ENCODE measurements around the gene AGAP1.

Gene AGAP1

DNA sequence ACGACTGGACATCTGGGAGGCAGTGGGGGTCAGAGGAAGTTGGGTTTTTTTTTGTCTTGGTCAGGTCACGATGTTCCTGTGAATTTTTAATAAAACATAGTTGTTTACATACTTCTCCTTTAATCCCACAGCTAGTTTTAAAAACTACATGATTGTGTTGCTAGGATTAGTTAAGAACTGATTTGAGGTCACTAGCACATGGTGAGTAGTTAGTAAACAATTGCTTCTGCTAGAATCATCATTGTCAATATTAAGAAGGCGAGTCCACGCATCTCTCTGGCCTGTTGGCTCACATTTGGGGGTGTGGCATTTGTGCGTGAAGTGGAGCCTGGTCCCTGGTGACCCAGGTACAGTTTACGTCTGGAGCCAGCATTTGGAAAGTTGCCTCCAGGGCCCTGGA, 59.4 kb downstream of the AGAP1 start:
- no peak for DNase-seq

DNA sequence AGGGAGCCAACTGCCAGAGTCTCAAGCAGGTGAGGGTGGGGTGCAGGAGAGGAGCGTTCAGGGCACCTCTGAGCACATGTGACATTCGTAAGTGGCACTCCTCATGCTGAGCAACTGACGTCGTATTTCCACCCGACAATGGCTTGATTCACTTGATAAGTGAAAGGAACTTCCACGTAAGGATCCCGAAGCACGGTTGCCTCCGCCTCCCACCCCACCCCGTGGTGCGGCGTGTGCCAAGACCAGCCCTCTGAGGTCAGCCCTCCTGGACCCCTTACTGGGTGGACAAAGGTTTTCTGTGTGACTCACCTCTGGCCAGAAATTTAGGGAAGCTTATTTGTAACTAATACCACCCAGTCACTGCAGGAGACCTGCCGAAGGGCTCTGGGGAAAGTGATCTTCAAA, 59.9 kb downstream of the AGAP1 start:
- no peak for DNase-seq

DNA sequence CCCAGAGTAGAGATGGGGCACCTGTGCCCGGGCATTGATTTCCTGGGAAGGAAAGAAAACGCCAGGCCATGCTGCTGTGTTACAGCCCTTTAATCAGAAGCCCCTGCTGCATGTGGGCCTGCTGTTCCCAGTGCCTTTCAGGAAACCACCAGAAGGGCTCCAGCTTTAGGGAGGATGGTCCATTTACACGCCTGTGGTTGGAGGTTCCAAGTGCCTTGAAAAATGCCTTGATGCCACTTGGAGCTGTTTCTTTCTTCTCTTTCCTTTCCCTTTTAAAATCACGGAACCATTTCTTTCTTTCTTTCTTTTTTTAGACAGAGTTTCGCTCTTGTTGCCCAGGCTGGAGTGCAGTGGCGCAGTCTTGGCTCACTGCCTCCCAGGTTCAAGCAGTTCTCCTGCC, 60.5 kb downstream of the AGAP1 start:
- DNase-seq, result no peak

DNA sequence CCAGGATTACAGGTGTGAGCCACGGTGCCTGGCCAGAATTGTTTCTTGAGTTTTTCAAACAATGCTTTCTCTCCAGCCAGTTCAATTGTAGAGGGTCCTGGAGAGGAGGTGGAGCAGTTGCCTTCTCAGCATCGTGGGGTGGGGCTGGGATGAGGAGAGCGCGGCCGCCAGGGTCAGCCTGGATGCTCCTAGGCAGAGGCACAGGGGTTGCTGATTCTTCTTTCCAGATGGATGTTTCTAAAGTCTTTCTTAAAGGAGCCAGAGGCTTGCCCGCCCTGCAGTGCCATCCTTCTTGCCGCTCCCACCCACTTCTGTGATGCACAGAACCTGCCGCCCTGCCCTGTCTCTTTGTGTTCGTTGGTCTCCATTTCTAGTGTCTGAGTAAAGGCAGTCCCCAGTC, 61.1 kb downstream of the AGAP1 start:
- no peak for DNase-seq

DNA sequence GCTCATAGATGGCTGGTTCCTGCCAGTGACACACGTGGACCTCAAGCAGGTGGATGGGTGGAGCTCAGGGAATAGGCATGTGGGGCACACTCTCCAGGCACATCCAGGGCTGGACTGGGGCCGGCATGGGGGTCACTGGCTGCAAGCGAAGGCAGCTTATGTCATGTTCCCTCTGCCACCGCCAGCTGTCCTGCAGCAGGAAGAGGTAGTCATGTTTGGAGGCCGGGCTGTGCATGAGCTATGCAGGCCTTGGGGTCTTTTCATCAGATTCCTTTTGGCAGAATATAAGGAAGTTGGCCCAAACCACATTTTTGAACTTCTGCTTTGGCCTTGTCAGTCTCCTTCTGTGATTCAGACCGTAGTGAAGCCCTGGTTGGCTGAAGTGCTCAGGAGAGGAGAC, 61.5 kb downstream of the AGAP1 start:
- DNase-seq, result peak; percentile 19

DNA sequence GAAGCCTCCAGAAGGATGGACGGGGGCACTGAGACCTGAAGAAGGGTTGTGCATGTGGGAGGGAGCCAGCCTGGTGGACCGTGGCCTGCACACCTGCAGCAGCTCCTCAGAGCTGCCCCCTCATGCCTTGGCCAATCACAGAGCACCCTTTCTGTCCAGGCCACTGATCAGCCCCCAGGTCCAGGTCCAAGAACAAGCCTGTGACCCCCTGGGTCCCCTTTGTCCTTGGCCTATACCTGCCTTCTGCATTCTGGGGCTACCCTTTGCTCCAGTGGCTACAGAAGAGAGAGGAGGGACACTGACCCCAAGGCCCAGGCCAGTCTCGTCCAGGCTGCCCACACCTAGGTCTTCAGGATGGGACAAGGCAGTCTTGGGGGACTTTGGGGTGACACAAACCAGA, 62.2 kb downstream of the AGAP1 start:
- no peak for DNase-seq

DNA sequence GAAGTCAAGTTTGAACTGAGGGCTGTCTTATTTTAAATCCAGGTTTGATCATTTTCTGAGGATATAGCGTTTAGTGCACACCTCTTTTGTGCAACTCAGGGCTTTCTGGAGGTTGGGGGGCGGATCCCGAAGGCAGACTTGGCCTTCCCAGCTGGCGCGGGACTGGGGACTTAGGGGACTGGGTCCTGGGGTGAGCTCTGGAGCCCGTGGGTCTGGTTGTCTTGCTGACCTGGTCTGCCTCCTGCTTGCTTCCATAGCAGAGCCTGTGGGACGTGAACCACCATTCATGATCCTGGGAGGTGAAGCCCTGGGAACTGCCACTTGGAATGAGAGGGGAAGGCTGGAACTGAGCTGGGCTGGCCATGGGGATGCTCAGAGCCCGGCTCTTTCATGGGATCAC, 63.1 kb downstream of the AGAP1 start:
- no peak for DNase-seq

DNA sequence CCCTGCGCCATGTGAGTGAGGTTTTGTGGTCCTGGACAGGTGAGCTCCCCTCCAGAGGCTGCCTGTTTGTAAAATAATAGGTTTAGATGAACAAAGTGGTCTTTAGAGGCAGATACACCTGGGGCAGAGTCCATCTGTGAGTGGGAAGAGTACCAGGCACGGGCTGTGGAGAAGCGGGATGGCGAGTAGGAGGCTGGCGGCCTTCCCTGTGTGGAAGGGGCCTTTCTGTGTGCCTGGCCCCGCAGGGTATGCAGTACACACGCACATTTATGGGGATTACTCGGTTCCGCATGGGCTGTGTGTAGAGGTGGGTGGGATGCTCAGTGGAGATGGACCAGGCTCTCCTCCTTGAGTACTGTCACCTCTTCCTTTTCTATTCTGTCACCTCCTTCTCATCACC, 64.1 kb downstream of the AGAP1 start:
- DNase-seq, result no peak

DNA sequence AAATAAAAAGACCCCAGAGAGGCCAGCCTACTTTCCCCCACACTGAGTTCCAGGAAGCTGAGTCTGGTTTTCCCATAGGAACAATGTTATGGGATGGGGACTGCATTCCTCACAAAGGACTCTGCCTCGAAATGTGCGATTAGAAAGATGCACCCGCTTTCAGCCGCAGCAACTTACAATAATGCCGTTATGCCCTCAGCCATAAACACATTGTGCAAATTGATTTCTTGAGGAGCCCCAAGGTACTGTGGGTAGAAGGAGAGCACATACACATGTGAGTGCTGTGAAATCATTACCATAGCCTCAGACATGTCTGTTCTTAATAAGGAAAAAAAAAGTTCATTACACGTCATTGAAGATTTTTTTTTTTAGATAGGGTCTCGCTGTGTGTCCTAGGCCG, 64.7 kb downstream of the AGAP1 start:
- DNase-seq, result no peak

DNA sequence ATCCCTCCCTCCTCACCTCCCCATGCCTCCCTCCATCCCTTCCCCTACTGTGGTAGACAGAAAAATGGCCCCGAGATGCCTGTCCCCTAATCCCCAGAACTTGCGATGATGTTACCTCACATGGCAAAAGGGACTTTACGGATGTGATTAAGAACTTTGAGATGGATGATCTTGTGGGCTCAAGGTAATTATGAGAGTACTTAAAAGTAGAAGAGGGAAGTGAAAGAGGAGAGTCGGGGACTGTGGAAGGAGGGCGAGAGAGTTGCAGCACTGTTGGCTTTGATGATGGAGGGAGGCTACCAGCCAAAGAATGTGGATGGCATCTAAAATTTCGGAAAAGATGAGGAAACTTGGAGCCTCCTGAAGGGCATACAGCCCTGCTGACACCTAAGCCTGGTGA, 66.5 kb downstream of the AGAP1 start:
- DNase-seq, result no peak

DNA sequence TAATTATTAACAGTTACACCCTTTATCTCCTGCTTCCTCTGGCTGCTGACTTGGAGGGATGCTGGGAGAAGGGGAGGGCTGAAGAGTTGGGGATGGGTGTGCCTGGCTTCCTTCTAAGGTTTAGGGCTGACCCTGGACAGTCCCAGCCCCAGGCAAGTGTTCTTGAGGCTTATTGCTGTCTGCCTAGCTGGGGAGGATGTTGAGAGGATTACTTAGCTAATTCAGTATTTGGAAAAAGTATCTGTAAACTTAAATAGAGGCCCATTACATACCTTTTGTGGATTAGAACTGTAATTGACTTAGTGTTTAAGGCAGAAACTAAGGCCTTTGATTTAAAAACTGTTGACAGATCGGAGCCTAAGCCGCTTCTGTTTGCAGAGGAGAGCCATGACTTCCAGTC, 67.6 kb downstream of the AGAP1 start:
- no peak for DNase-seq

DNA sequence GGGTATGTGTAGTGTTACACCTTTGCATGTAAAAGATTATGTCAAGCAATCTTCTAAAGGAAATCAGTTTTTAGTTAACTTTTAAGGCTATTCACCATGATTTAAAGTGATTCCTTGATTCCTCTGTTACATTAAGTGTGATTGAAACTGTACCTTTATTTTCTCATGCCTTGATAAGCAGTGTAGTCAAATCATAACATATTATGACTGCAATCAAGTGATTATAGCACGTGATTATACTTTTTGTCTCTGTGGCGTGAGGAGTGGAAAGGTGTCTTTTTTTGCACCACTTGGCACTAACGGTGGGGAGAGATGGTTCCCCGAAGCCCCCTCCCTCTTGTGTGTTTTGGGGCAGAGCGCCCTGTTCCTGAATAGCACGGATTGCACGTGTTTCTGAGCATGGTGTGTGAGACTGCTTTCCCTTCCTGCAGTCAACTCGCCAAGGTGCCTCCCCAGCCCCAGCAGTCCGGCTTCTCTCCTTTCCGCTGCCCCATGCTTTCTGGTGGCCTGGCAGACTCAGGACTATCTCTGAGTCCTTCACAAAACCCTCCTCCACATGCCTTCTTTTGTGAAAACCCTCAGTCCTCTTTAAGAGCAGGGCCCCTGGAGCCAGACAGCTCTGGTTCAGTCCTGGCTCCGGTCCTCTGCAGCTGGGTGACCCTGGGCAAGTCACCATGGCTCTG, 68.4 kb downstream of the AGAP1 start:
- DNase-seq, result no peak

DNA sequence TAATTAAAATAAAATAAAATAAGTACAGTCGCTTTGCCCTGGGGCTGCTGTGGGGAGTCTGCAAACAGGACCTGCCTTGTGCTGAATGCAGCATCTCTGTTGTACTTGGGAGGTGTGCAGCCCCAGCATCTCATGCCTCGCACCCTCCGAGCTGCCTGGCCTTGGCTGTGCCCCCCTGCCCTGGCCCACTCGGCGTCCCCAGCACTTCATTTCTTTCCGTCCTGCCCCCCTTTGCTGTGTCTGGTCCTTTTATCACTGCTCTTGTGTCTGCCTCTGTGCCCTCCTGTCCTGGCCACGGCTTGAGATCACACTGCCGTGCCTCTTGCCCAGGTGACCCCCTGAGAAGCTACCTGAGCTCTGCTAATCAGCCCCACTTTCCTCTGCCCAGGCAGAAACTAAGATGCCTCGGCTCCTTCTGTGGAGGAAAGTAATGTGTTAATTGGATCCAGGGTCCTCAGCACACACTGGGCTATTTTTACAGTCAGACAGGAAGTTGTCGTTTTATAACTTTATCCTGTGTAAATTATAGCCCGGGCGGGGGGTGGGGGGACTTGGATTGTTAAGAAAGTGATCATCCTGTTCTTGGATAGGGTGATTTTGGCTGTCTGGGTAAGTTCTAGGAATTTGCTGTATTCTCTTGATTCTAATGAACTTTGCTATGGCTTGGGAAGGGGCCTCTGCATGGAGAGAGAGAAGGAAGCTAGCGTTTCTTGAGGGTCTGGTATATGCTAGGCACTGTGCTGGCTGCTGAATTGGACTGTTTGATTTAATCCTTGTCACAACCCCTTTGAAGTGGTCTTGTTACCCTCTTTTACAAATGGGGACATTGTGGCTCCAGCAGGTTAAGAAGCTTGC, 69.4 kb downstream of the AGAP1 start:
- DNase-seq, result no peak

DNA sequence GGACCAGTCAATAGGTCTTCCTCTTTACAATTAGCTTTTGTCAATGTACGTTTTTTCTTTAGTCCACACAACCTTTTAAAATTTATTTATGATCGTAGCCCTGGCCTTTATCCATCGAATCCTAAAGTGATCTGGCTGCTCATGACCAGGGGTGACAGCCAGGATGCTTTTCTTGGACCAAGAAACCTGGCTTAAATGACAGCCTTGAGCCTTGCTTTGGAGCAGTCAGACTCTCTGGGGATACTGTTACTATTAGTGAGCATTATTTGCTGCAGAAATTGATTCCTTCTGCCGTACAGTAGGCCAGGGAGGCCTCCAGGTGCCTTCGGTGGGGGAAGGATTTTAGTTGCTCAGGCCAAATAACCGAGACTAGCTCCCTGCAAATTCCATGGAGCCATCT, 70.2 kb downstream of the AGAP1 start:
- no peak for DNase-seq

DNA sequence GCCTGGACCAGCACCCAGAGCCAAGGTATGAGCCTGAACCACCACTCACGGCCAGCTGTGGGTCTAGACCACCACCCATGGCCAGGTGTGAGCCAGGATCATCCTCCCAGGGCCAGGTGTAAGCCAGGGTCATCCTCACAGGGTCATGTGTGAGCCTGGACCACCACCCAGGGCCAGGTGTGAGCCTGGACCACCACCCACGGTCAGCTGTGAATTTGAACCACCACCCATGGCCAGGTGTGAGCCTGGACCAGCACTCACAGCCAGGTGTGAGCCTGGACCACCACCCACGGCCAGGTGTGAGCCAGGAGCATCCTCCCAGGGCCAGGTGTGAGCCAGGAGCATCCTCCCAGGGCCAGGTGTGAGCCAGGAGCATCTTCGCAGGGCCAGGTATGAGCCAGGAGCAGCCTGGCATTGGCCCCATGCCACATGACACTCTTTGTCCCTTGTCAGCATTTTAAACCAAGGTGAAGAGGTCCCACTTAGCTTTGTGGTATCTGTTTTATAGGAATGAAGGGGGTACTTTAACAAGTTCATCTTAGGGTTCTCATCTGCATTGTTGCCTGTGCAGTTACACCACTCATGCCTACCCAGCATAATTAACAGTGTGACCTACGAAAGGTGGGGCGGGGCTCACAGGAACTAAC, 71.2 kb downstream of the AGAP1 start:
- no peak for DNase-seq

DNA sequence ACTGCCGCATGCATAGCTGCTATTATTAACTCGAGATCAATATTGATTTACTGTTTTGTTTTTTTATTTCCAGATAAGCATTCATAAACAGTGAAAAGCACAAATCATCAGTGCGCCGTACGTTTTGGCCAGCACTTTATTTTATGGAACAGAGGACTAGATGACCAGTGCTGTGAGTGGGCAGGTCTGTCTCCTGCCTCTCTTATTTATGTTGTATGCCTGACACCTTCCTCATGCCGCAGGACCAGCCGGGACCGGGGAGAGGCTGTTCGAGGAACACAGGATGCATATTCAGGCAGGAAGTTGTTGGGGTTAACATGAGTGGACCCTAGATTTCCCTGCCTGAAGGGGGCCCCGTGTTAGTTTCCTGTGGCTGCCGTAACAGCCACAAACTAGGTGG, 72.6 kb downstream of the AGAP1 start:
- no peak for DNase-seq

DNA sequence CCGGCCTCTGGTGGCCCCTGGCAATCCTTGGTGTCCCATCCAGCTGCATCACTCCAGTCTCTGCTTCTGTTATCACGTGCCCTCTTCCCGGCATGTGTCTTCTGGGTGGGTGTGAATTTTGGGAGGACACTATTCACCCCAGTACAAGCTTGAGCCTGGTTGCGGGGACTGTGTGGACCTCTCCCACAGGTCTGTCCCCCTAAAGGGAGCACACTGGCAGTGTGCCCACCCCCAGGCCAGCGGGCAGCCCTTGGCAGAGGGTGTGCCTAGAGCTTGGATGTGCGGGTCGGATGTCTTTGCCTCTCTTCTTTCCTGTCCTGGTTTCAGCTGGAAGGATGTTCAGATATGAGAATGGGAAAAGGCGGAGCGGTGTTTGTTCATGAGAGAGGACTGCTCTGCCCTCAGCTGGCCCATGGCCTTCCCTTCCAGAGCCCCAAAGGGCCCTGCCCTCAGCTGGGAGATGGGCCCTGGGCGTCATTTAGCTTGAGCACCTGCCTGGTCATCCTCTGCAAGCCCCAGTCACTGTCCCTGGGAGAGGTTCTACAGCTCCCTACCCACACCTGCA, 73.2 kb downstream of the AGAP1 start:
- DNase-seq, result no peak

DNA sequence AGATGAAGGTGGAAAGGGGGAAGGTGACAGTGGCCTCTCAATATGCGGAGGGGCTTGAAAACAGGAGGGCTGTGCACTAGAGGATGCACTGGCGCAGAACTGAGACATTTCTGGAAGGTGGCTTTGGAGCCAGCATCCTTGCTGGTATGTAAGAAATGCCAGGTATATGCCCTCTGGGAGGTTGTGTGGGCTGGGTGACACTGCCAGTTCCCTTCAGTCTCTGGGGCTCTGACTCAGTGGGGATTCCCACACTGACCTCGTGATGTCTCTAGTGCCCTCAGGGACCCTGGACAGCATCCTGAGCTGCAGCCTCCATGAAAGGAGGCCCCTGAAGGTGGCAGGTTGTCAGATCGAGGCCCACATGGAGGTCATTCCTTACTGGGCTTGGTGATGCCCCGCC, 74.0 kb downstream of the AGAP1 start:
- DNase-seq, result no peak

DNA sequence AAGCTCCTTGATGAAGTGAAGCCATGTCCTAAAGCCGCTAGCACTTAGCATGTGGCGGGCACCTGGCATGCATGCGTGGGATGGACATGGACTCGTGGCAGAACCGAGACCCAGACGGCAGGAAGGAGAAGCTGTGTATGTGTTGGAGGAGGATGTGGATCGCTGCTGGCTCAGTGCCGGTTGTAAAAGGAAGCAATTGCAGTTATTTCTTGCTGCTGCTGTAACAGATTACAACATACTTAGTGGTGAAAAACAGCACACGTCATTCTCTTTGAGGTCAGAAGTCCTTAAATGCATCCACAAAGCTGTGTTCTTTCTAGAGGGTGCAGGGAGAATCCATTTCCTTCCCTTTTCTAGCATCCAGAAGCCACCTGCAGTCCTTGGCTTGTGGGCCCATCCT, 74.6 kb downstream of the AGAP1 start:
- no peak for DNase-seq

DNA sequence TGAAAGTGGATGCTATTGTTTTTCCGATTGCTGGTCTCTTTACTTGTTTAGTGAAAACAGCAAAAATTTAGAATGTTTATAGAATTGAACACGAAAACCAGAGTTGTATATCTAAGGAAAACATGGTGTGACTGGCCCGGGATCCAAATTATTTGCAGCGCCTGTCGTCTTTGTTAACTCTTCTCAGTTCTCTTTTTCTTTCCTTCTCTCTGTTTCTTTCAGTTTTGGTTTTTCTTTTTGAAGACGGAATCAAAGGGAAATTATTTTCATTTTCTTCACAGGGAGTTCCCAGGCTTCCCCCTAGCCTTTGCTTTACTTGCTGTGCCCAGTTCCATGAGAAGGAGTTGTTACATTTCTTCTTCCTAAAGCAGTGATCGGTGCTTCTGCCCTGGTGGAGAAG, 76.0 kb downstream of the AGAP1 start:
- DNase-seq, result no peak

DNA sequence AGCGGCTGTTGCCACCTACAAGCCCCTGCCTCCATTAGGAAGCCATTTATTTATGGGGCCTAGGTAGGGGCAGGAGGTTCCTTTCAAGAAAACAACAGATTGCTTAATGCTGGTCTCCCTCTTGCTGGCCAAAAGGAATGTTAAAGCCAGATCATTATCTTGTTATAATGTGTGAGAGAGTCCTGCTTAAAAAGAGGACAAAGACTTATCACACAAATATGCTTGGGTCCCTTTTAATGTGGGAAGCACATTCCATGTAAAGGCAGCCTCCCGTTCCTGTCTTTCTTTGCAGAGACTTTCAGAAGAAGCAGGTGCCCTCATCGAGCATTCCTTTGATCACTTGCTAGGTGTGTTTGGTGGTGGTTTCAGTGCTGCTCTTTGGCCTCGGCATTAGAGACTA, 76.4 kb downstream of the AGAP1 start:
- no peak for DNase-seq

DNA sequence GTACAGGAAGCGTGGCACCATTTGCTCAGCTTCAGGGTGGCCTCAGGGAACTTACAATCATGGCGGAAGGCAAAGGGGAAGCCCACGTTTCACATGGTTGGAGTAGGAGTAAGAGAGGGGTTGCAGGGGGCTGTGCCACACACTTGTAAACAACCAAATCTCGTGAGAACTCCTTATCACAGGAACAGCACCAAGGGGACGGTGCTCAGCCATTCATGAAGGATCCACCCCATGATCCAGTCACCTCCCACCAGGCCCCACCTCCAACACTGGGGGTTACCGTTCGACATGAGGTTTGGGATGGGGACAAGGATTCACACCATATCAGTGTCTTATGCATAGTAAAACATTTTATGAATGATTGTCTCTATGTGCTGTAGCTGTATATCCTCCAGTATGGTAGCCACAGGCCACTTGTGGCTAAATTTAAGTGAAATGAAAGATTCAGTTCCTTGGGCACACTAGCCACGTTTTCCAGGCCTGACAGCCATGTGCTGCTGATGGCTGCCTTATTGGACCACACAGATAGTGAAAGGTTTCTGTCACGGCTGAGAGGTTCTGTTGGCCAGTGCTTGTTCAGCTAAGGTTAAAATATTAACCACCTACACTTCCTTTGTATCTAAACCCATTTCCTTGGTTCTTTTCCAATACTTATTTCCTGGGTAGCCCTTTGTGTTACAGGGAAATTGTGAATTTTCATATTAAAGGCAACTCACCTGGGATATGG, 77.3 kb downstream of the AGAP1 start:
- no peak for DNase-seq

DNA sequence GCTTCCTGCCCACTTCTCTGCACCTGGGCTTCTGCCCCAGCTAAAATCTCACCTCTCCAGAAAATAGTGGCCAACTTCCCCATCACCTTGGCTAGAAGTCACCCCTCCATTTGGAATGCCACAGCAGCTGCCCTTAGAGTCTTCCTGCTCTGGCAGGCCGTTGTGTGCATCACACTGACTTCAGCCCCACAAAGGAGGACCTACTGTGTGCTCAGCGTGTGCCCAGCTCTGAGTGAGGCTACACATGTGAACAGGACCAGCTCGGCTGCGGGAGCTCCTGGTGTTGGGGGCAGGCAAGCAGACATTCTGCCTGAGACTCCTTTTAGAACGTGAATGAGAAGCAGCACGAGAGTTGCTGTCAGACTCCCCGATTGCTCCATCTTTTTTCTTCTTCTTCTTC, 78.7 kb downstream of the AGAP1 start:
- DNase-seq, result no peak
